CD4-positive, alpha-beta T cell treated with Interleukin-17A for 4 hours (primary cell): ENCODE data around the gene SLC25A51.
"Not testable (repeated sequence)": the region's sequence is repeated elsewhere in the genome, so short reads cannot be mapped to it uniquely, and the experiment has no call there.

Experiments used
- DNase-seq: peaks from one replicate; pipeline ENCODE4 v3.0.0-alpha.2; 2020; ENCODE audit warnings: mixed read lengths

SLC25A51 gene

DNA sequence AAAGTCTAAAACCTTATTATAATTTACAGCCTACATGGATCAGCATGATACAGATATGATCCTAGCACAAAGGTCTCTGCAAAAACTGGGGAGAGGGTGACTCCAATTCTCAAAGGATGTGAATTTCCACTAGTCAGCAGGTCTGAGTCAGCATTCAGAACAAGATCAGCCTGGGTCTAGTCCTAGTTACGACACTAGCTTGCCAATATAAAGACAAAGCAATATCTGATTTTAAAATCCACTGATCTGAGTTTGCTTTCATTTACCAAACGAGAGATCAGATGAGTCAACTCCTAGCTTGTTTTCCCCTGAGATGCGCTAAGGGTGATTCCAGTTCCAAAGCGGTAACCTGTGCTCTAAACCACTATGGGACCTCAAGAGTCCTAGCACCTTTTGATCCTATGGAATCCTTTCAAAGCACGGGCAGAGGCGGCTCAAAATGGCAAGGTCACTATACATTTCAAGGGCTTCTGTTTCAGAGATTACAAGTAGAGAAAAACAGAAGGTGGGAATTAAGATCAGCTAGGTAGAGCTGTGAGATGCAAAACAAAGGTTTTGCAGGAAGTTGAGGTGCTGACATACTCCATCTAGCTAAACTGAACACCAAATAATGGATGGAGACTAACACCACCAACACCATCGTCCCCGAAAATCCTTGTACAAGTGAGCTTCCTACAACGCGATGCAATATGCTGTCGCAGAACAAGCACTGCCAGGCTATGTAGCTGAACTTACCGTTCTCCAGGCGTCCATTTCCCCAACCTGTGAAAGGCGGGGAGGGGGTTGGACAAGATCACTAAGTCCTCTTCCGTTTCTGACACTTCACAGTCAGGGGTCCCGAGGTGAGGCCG, 906 bp downstream of the SLC25A51 start:
- no peak for DNase-seq

DNA sequence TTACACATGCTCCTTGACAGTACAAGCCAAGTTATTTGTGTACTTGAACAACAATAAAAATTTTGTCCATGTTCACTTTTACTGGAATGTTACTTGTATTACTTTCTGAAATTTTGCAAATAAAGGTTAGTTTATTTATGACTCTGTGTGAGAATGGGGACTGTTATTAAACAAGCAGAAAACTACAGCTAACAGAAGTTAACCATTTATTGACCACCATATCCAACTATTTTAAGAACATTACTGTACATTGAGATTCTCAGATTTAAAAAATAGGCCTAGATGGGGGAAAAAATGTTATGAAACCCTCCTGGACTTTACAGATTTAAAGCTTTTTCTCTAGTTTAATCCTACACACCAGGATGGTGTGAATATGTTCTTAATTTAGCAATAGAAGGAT, 1.8 kb downstream of the SLC25A51 start:
- no peak for DNase-seq

DNA sequence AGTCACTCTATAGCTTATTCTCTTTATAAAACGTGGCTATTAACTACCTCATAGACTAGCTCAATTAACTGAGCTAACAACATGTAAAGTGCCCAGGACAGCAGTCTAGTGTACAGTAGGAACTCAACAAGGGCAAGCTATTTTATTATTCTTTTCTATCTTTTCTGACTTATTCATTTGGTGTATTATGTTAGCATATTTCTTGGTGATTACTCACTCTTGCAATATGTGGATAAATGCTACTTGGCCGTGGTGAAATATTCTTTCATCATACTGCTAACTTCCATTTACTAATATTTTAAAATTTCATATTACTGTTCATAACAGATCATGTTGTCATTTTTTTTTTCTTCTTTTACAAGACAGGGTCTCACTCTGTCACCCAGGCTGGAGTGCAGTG, 4.9 kb downstream of the SLC25A51 start:
- DNase-seq: no peak

DNA sequence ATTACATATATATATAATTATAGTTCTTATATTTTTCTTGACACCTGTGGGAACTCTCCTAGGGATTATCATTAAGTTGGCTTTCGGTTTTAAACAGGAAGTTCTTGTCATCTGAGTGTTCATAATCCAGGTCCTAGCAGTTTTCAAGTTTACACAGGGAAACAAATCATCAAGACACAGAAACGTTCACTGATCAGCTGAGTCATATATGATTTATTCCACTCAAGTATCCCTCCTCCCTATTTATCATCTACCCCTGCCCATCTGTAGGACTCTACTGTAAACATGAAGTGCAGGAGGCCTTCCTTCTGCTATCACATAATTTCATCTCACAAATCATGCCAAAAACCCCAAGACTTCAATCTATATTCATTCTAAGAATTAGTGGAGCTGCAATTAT, 6.3 kb downstream of the SLC25A51 start:
- DNase-seq: no peak

DNA sequence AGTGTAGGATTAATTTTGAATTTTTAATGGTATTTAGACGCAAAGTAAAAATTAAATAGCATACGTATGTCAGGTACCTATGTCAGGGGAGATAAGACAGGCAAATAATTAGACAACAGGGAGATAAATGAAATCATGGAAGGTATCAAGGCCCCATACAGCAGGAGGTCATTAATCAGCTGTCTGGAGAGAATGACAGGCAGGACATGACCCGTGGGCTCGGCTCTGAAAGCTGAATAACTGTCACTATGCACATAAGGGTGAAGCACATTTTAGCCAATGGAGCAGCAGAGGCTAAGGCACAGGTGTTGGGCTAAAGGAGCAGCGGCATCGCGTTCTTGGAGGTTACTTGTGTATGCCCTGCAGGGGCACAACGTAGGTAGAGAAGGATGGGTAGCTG, 11.9 kb downstream of the SLC25A51 start:
- no peak for DNase-seq

DNA sequence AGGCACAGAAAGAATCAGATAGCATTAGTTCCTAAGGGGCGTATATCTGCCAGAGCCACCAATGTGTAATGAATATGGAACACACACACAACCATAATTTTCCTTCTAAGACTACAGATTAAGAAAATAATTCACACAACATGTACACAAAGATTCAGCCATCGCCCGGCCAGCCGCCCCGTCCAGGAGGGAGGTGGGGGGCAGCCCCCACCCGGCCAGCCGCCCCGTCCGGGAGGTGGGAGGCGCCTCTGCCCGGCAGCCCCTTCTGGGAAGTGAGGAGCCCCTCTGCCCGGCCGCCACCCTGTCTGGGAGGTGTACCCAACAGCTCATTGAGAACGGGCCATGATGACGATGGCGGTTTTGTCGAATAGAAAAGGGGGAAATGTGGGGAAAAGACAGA, 12.9 kb downstream of the SLC25A51 start:
- DNase-seq: not testable (repeated sequence)

- DNase-seq: no peak
Observed at GRCh38 chr9:37889536-37889935, 14.4 kb downstream of the SLC25A51 start.

GRCh38 chr9:37887977-37888583, 15.8 kb downstream of the SLC25A51 start:
- DNase-seq: not testable (repeated sequence)

- DNase-seq: no peak
Observed at GRCh38 chr9:37880916-37881479, 22.9 kb downstream of the SLC25A51 start.

GRCh38 chr9:37876376-37876775, 27.6 kb downstream of the SLC25A51 start:
- no peak for DNase-seq

GRCh38 chr9:37873955-37874354, 30.0 kb downstream of the SLC25A51 start:
- DNase-seq: no peak

- DNase-seq: no peak
Observed at GRCh38 chr9:37870799-37871176, 33.1 kb downstream of the SLC25A51 start.

DNA sequence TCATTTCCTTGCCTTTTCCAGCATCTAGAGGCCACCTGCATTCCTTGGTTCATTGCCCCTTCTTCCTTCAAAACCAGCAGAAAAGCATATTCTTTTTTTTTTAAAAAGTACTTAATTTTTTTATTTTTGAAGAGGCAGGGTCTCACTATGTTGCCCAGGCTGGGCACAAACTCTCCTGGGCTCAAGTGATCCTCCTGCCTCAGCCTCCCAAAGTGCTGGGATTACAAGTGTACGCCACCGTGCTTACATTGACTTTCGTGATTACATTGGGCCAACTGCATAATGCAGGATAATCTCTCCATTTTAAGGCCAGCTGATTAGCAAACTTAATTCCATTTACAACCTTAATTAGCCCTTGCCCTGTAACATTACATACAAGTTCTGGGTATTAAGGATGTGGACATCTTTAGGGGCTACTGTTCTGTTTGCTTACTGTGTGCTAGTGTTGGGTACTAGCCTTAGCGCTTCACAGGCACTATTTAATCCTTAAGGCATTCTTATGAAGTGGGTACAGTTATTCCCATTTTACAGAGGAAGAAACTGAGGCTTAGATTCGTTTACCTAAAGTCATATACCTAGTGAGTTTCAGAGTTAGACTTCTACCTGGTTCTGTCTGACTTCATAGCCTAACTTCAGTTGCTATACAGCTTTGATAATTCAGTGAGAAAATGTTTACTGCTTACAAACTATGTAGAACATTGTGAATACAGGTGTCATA, 33.7 kb downstream of the SLC25A51 start:
- DNase-seq: no peak

DNA sequence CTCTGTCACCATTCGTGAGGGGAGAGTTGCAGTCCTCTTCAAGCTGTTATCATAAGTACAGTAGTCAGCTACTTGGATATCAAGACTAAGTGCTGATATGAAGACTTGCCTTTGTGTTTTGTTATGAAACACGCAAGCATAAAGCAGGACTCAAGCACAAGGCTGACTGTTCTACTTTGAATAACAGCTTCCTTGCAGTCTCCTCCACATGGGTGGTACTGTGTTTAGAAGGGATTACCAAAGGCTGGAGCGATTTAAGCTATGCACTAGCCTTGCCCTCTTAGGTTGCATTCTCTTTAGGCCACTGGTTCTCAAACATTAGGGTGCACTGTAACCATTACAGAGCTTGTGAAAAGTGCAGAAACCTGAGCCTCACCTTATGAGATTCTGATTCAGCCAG, 41.4 kb downstream of the SLC25A51 start:
- DNase-seq: no peak

GRCh38 chr9:37859043-37859442, 44.9 kb downstream of the SLC25A51 start:
- DNase-seq: no peak

- no peak for DNase-seq
Observed at GRCh38 chr9:37856551-37856950, 47.4 kb downstream of the SLC25A51 start.

- no peak for DNase-seq
Observed at GRCh38 chr9:37852222-37852621, 51.7 kb downstream of the SLC25A51 start.

DNA sequence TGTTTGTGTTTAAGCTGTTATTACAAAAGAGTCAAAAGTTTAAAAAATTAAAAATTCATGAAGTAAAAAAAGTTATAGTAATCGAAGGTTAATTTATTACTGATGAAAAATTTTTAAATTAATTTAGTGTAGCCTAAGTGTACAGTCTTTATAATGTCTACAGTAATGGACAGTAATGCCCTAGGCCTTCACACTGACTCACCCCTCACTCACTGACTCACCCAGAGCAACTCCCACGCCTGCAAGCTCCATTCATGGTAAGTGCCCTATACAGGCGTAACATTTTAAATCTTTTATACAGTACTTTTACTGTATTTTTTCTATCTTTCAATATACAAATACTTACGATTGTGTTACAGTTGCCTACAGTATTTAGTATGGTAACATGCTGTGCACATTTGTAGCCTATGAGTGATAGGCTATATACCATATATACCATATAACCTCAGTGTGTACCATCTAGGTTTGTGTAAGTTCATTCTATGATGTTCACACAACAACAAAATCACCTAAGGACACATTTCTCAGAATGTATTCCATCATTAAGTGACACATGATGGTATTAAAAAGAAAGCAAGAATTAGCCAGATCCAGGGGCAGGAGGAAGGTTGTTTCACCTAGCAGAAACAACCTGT, 63.2 kb downstream of the SLC25A51 start:
- no peak for DNase-seq

GRCh38 chr9:37839496-37840461, 64.1 kb downstream of the SLC25A51 start:
- no peak for DNase-seq
